ENCODE measurements around the gene PSMD2.
"Not testable (repeated sequence)": the region's sequence is repeated elsewhere in the genome, so short reads cannot be mapped to it uniquely, and the experiment has no call there.

PSMD2 gene
- total RNA-seq: 150 to 348 (median 200) reads per million in 17 experiments

DNA sequence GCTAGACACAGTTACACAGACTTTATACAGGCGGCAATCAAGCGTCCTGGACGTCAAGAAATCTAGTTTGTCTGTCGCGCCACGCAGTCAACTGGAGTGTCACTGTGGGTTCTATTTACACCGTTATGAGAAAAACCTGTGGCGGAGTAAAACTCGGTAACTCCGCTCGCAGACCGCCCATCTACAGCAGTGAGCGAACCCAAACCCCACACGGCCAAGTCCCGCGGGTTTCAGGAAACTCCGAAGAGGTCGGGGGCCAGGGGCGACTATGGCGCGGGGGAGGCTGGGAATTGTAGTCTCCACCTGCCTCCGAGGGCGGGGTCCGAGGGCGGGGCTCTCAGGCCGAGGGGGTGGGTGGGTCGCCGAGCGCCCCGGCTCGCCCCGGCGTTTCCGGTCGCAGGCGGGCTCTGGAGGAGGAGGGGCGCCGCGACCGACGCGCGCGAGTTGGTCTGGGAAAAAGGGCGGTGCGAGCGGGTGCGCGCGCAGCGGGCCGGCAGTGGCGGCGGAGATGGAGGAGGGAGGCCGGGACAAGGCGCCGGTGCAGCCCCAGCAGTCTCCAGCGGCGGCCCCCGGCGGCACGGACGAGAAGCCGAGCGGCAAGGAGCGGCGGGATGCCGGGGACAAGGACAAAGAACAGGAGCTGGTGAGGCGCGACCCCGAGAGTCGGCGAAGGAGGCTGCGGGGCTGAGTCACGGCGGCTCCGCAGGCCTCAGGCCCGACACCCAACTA lies at the start of gene PSMD2:
Gene PSMD2 (plus strand): TSS at position 483 of the 729 bp plus-strand sequence. CDS start 26 bp downstream, at position 509.
- DNase-seq: peak; percentile 97 to 99 (median 98)

DNA sequence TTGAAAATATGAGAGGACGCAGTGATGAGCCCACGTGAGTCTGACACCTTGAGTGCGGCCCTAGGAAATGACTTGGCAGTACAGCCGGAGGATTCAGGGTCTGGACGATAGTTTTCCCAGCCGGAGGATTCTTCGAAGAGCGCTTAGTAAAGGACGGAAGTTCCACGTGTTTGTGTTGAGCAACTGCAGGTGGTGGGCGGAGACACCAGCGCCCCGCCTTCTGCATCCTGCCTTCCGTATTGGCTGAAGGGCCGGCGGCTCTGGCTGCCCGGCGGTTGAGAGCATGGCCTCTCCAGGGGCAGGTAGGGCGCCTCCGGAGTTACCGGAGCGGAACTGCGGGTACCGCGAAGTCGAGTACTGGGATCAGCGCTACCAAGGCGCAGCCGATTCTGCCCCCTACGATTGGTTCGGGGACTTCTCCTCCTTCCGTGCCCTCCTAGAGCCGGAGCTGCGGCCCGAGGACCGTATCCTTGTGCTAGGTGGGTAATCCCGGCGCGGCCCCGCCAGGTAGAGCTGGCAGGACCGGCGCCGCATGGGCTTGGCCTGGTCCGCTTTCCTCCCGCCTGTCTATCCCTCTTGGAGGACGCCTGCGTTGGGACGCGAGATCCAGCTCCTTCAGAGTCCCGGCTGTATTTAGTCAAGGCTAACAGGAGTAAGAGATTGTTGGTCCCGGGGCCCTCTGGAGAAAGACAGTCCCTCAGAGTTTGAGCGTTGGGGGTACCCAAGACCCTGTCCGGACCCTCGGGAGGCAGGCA lies 49.5 kb upstream of the PSMD2 start, which contains the start of gene EEF1AKMT4:
Gene EEF1AKMT4 (plus strand): TSS at position 261 of the 755 bp plus-strand sequence. CDS start 23 bp downstream, at position 284.
- peak; percentile 98 to 99 (median 98) for DNase-seq

DNA sequence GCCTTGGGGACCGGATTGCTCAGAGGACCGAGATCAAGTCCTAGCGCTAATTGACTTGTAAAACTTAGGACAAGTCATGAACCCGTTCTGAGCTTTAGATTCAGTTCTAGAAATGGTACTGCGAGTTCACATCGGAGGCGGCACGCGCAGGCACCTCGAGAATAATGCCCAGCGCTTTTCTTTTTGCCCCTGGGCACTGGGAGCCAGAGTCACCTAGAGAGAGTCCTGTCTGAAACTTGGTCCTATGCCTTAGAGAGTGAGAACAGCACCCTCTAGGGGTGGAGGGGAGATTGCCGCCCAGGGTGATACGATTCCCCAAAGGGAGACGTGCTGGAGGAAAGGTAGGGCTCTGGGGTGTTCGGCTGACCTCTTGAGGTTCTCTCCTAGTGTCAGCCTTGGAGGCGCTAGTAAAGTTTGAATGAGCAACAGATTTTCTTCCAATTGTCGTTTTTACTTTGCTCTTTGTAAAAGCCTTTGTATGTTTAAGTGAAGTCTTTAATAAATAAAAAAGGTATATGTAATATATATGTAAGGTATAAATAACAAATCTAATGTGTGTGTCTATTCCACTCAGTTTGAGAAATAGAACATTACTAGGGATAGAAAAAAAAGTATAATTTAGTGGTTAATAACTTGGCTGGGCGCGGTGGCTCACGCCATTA lies 48.7 kb upstream of the PSMD2 start:
- DNase-seq: peak; percentile 95 to 97 (median 96)

DNA sequence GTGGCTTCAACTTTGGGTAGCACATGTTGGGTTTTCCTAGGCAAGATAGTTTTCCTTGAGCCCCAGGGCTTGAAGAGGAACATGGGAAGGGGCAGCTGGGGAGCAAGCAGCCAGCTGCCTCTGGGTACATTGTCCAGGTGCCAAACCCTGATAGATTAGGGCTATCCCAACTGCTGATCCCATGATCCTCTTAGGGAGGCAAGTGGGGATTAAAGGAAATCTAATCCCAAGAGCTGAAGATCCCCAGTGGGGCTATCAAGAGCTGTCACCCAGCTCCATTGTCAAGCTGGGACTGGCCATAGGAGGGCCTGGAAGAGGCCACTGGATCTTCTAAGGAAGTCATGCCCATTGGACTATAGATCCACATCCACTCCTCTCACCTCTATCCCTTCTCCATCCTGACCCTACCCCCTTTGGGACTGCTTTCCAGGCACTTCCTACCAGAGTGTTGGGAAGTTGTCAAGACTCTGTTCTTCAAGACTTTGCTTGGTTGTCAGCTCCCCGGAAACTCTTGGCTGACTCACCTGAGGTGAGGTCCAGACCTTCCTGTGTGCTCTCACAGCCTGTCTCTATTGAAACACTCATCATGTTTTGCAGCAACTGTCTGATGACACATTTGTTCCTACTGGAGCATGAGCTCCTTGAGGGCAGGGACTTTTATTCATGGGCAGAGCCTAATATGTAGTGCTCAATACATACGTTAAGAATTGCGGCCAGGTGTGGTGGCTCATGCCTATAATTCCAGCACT lies 43.6 kb upstream of the PSMD2 start:
- no peak for DNase-seq

DNA sequence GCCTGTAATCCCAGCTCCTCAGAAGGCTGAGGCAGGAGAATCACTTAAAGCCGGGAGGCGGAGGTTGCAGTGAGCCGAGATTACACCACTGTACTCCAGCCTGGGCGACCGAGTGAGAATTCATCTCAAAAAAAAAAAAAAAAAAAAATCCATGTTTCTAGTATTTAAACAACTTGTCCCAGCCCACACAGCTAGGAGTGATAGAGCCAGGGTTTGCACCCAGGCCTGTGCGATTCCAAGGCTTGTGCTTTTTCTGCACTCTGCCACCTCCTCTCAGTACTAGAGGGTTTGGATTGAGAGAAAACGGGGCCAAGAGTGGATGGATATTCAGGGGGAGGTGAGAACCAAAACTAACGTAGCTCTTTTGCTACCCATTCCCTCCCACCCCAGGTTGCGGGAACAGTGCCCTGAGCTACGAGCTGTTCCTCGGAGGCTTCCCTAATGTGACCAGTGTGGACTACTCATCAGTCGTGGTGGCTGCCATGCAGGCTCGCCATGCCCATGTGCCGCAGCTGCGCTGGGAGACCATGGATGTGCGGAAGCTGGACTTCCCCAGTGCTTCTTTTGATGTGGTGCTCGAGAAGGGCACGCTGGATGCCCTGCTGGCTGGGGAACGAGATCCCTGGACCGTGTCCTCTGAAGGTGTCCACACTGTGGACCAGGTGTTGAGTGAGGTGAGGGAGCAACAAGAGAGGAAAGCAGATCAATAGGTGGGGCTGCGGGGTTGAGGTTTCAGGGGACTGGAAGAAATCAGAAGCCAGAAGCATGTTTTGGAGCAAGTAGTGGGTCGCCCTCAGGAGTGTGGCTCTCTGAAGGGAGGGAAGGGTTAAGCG lies 41.7 kb upstream of the PSMD2 start:
- no peak for DNase-seq

DNA sequence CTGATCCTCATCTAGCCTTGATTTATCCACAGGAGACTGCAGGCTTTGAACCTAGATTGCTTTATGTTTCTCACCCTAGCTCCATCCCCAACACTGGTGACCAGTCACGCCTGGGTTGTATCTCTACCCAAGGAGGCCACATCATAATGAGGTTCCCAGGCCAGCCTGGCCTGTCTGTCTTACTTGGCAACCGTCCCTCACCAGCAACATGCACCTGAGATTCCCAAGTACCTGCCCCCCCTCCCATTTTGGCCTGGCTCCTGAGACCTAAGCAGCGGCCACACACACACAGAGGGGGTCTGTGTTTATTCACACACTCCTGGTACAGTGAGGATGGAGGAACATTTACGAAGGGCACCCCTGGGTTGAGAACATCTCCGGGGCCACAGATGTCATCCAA lies 40.1 kb upstream of the PSMD2 start:
- DNase-seq: no peak

DNA sequence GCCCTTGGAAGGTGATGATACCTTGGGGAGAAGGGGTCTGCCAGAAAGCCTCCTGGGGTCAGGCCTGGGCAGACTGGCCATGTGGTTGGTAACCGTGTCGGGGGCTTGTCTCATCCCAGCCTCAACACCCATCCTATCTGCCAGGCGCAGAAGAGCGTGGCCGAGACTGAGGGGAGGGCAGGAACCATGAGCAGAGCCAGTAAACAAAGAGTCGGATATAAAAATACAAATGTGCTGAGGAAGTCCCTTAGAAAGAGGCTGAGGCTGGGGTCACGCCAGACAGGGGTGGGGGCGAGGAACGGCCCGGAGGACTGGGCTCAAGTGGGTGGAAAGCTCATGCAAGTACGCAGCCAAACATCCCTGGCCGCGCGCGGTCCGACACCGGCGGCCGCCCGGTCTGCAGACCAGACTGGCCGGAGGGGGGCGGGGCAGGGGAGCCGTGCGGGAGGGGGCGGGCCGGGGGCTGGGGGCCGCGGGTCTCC lies 39.6 kb upstream of the PSMD2 start:
- DNase-seq: no peak

DNA sequence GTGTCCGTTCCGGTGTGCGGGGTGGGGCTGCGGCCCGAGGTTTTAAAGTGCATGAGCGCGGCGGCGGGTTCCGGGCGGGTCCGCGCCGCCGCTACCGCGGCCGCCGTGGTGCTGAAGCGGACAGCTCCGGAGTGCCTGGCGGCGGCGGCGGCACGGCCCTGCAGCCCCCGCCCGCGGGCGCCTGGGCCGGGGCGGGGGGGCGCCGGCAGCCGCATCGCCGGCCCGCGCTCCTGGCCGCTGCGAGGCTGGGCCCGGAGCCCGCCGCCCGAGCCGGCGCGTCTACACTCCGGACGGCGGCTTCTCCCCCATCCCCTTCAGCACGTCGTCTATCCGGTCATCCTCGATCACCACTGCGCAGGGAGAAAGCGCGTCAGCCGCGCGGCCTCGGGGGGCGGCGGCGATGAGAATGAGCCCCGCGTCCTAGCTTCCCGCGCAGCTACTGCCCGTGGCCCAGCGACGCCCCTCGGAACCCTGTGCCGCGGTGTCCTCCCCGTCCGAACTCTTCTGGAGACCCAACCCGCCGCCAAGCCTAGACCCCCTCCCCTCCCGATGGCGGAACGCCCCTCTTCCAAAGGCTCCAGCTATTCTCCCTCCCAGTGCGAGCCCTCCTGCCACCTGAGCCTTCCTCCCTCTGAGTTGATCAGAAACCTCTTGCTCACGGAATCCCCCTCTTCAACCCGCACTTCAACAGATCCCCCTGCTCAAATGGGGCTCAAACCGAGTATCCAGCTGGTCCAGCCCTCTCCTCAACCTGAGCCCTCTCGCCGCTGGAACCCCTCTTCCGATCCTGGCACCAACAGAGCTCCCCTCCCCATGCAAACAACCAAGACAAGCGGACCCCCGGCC lies 38.9 kb upstream of the PSMD2 start:
- peak; percentile 27 to 74 (median 56) for DNase-seq

DNA sequence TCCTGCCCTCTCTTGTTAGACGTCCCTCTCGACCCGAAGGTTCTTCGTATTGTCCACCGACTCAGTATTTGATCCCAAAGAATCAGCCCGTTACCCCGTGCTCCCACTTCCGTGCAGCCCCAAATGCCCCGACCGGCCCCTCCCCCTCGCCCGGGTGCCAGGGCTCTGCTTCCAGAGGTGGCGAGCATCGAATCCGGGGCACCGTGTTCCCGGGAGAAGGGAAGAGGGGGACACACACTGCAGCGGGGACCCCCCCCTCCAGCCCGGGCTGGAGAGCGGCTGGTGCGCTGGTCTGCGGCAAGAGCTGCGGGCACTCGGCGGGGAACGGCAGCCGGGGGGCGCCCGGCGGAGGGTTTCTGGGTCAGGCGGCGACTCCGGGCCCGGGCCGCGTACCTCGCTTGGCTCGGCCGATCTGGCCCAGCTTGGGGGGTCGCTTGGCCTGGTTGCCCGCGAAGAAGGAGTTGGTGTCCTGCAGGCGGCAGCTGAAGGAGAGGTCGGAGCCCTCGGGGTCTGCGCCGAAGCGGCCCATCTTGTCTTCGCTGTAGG lies 38.2 kb upstream of the PSMD2 start:
- DNase-seq: no peak

DNA sequence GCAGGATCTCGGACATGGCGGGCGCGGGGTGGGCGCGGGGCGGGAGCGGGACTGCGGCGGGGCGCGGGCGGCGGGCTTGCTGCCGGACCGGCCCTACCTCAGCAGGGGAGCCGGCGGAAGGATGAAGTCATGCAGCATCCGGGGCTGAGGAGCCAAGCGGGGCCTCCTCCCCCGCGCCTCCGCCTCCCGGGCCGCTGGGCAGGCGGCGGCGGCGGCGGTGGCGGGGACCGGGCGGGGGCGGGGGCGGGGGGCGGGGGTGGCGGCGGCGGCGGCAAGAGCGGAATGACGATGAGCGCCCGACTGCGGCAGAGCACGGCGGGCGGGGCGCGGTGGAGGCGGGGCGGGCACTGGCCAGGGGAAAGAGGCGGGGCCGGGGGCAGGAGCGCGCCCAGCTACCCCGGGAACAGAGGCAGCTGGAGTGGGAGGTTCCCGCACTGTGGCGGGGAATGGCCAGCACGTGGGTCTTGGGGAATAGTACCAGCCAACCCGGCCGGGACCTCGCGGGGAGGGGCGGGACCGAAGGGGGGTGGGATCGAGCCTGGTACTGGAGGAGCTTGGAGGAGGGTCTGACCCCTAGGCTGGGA lies 37.7 kb upstream of the PSMD2 start, which contains the start of gene CAMK2N2:
Gene CAMK2N2 (minus strand): TSS at position 284 of the 584 bp plus-strand sequence. CDS start 268 bp downstream, at position 16.
- peak; percentile 55 to 76 (median 64) for DNase-seq

DNA sequence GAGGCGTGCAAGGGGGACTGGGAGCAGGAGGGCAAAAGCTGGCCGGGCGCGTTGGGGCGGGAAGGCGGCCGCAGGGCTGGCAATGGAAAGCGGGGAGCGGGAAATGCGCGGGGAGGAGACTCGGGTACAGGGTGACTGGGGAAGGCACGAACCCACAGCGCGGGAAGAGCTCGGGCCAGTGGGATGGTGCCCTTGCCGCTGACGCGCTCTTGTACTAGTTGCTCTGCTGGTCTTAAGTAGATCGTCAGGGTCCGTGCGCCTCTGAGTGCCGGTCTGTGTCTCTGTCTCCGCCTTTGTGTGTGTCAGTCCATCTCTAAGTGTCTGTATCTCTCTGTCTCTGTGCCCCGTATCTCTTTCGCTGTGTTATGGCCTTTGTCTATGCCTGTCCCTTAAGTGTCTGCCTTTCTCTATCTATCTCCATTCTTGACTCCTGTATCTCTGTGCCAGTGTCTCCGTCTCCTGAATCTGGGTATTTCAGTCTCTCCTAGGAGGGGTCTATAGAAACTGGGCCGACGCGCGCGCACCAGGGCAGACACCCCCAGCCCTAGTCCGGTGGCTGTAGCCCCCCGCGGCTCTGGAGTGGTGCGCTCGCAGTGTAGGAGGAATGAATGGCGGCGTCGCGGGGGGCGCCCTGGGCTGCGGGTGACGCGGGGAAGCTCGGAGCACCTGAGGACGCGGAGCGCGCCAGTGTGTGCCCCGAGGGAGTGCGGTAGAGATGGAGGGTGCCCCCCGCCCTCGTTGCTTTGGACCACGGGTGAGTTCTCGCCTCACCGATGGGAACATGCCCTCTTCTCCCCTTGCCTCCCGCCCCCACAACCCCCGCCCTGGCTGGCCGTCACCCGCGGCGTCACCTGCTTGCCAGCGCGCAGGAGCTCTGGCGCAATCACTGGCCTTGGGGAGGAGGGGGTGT lies 36.9 kb upstream of the PSMD2 start:
- DNase-seq: peak in 3 of 4 experiments; percentile 21 to 79 (median 72)

DNA sequence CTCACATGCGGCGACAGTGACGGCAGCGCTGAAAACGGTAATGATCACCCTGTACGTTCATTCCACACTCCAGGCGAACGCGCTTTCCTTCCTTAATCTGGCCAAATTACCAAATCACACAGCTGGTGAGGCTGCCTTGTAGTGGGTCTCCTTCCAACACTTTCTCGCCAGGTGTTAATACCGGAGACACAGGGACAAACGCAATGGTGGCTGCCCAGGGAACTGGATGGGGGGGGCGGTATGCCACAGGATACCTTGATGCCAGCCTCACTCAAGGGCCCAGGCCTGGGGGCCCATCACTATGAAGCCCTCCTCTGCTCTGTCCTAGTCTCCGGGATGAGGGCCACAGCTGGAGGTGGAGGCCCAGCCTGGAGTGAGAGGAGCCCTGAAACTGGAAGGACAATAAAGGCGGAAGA lies 36.3 kb upstream of the PSMD2 start:
- DNase-seq: peak in 2 of 4 experiments; percentile 38 to 61

DNA sequence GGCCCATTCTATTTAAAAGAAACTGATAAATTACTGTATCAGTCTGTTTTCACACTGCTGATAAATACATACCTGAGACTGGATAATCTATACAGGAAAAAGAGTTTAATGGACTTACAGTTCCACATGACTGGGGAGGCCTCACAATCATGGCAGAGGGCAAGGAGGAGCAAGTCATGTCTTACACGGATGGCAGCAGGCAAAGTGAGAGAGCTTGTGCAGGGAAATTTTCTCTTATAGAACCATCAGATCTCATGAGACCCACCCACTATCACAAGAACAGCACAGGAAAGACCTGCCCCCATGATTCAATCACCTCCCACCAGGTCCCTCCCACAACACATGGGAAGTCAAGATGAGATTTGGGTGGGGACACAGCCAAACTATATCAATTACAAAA lies 31.8 kb upstream of the PSMD2 start:
- DNase-seq: not testable (repeated sequence)

DNA sequence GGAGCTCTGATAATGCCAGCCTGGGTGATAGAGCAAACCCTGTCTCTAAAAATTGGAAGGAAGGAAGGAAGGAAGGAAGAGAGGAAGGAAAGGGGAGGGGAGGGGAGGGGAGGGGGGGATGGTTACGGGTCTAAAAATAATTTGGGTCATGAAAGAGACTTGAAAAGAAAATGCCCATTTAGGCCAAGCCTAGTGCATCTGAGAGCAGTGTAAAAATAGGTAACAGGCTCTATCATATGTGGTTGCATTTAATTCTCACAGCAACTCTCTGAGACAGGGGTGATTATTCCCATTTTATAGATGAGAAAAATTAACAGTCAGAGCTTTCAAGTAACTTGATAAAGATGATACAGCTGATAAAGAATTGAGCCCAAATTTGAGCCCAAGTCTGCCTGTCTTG lies 26.8 kb upstream of the PSMD2 start:
- DNase-seq: no peak

DNA sequence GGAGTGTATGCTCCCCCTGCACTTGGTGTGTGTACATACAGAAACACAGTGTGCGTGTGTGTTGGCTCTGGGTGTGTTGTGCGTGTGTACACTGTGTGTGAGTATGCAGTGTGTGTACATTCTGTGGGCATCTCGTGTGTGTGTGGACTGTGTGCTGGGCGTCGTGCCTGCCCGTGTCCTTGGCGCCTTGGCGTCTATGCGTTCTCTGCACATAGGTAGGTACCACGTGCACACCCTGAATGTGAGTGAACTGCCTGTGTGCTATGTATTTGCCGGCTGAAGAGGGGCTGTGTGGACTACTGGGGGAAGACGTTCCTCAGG lies 23.7 kb upstream of the PSMD2 start:
- no peak for DNase-seq

DNA sequence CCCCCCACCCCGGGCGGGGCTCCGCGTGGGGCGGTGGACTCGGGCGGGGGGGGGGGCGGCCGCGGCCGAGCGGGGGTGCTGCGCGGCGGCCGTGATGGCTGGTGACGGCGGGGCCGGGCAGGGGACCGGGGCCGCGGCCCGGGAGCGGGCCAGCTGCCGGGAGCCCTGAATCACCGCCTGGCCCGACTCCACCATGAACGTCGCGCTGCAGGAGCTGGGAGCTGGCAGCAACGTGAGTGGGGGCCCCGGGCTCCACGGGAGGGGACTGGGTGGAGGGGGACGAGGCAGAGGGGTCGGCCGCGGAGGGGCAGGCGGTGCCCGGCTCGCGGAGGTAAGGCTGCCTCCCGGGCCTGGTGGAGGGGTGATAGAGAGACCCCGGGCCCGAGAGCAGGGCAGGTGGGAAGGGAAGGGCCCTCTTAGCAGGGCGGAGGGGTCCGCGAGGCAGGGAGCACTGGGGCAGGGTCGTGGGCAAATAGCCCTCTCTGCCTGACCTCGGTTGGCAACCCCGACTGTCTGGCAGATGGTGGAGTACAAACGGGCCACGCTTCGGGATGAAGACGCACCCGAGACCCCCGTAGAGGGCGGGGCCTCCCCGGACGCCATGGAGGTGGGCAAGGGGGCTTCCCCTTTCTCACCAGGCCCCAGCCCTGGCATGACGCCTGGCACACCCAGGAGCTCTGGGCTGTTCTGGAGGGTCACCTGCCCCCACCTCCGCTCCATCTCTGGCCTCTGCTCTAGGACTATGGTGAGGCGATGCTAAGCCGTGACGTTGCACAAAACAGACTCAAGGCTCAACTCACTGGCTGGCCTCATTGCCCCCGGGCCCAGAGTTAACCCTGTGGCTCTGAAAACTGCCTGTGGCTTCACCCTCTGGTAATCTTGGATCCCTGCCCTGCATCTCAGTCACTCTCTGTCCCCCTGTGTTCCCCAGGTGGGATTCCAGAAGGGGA lies 22.8 kb upstream of the PSMD2 start, which contains the start of gene ECE2:
Gene ECE2 (plus strand): TSS at position 62 of the 950 bp plus-strand sequence. CDS start 132 bp downstream, at position 194.
- DNase-seq: no peak

DNA sequence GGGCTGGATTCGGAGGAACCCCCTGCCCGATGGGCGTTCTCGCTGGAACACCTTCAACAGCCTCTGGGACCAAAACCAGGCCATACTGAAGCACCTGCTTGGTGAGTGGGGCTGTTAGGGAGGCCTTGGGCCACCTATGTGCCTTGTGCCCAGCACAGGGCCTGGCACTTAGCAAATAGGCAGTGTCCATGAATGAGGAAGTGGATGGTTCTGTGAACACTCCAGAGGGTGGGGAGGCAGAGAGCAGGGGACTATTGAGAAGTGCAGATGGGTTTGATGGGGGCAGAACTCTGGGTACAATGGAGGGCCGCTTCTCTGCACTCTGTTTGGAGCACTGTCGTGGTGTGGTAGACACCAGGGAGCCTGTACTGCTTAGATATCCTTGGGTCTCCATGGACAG lies 21.7 kb upstream of the PSMD2 start:
- no peak for DNase-seq
